Measurements from ENCODE around the gene ACTN1.
"Not testable (repeated sequence)": the region's sequence is repeated elsewhere in the genome, so short reads cannot be mapped to it uniquely, and the experiment has no call there.

ACTN1 gene

GRCh38 chr14:68986926-68987652, 8.0 kb upstream of the ACTN1 start:
- DNase-seq (ENCODE audit: low read depth), result no peak

GRCh38 chr14:68986225-68986624, 7.1 kb upstream of the ACTN1 start:
- DNase-seq (ENCODE audit: low read depth), result no peak

- DNase-seq (ENCODE audit: low read depth), result no peak
Observed at GRCh38 chr14:68984686-68985085, 5.6 kb upstream of the ACTN1 start.

- no peak for DNase-seq (ENCODE audit: low read depth)
Observed at GRCh38 chr14:68983191-68983590, 4.1 kb upstream of the ACTN1 start.

GRCh38 chr14:68982581-68982980, 3.5 kb upstream of the ACTN1 start:
- DNase-seq (ENCODE audit: low read depth), result no peak

- DNase-seq (ENCODE audit: low read depth), result no peak
Observed at GRCh38 chr14:68981539-68981976, 2.5 kb upstream of the ACTN1 start.

GRCh38 chr14:68981139-68981538, 2.0 kb upstream of the ACTN1 start:
- no peak for DNase-seq (ENCODE audit: low read depth)

- no peak for DNase-seq (ENCODE audit: low read depth)
Observed at GRCh38 chr14:68979722-68980451, 785 bp upstream of the ACTN1 start.

- peak; percentile 43 for DNase-seq (ENCODE audit: low read depth)
Observed at GRCh38 chr14:68978172-68978911, 760 bp downstream of the ACTN1 start.

GRCh38 chr14:68977718-68978171, 1.4 kb downstream of the ACTN1 start:
- DNase-seq (ENCODE audit: low read depth), result peak; percentile 55

GRCh38 chr14:68977180-68977717, 1.9 kb downstream of the ACTN1 start:
- DNase-seq (ENCODE audit: low read depth), result no peak

- DNase-seq (ENCODE audit: low read depth), result no peak
Observed at GRCh38 chr14:68976160-68977067, 2.7 kb downstream of the ACTN1 start.

- DNase-seq (ENCODE audit: low read depth), result no peak
Observed at GRCh38 chr14:68975667-68976066, 3.4 kb downstream of the ACTN1 start.

- DNase-seq (ENCODE audit: low read depth), result no peak
Observed at GRCh38 chr14:68974759-68975347, 4.2 kb downstream of the ACTN1 start.

- no peak for DNase-seq (ENCODE audit: low read depth)
Observed at GRCh38 chr14:68973639-68974038, 5.5 kb downstream of the ACTN1 start.

- not testable (repeated sequence) for DNase-seq (ENCODE audit: low read depth)
Observed at GRCh38 chr14:68973219-68973565, 5.9 kb downstream of the ACTN1 start.

- no peak for DNase-seq (ENCODE audit: low read depth)
Observed at GRCh38 chr14:68972507-68973218, 6.4 kb downstream of the ACTN1 start.

GRCh38 chr14:68971411-68972035, 7.6 kb downstream of the ACTN1 start:
- DNase-seq (ENCODE audit: low read depth), result no peak

GRCh38 chr14:68970736-68971135, 8.4 kb downstream of the ACTN1 start:
- no peak for DNase-seq (ENCODE audit: low read depth)

- no peak for DNase-seq (ENCODE audit: low read depth)
Observed at GRCh38 chr14:68970038-68970612, 9.0 kb downstream of the ACTN1 start.

Measured in activated T-cell treated with anti-CD3 and anti-CD28 coated beads for 48 hours (primary cell).